ENCODE results near the gene BAD.

GRCh38 chr11:64239662-64240434, 44.6 kb downstream of the BAD start:
- TF ChIP-seq CTCF (IDR thresholded peaks at IDR 0.05) = no peak
- no peak for TF ChIP-seq POLR2A (IDR thresholded peaks at IDR 0.05)
- TF ChIP-seq EP300 (IDR thresholded peaks at IDR 0.05) = no peak

Data from ovary (tissue), 3 donors.